GM10266 (cell line): ENCODE data around the gene BRINP3.
"Not testable (repeated sequence)": the region's sequence is repeated elsewhere in the genome, so short reads cannot be mapped to it uniquely, and the experiment has no call there.

Experiments used
- DNase-seq: peaks from one replicate; pipeline ENCODE4 v3.0.0; 2012; ENCODE audit errors: extremely low spot score
- TF ChIP-seq, protein P1 (sequence below): IDR thresholded peaks from 2 replicates; pipeline ENCODE4 v1.5.1; 2012; ENCODE audit warnings: mild to moderate bottlenecking, low read depth; ENCODE audit not compliant: control insufficient read depth, insufficient read depth; ENCODE audit errors: missing control alignments

The BRINP3 gene

DNA sequence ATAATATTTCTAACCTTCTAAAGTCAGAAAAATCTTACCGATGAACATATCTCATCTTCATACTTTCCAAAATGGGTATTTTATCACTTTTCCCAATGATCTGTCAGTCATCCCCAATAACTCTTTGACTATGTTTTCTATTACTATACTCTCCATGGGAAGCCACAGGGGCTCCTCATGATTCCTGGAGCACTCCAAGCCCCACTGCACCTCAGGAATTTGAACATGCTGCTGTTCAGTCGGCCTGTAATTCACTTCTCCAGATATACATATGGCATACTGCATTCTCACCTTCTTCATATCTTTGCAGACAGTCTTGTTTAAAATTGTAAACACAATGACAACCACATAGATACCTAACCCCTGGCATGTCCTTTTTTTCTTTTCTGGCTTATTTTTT is 333.0 kb downstream of the BRINP3 start:
- DNase-seq: no peak
- TF ChIP-seq, protein P1, sequence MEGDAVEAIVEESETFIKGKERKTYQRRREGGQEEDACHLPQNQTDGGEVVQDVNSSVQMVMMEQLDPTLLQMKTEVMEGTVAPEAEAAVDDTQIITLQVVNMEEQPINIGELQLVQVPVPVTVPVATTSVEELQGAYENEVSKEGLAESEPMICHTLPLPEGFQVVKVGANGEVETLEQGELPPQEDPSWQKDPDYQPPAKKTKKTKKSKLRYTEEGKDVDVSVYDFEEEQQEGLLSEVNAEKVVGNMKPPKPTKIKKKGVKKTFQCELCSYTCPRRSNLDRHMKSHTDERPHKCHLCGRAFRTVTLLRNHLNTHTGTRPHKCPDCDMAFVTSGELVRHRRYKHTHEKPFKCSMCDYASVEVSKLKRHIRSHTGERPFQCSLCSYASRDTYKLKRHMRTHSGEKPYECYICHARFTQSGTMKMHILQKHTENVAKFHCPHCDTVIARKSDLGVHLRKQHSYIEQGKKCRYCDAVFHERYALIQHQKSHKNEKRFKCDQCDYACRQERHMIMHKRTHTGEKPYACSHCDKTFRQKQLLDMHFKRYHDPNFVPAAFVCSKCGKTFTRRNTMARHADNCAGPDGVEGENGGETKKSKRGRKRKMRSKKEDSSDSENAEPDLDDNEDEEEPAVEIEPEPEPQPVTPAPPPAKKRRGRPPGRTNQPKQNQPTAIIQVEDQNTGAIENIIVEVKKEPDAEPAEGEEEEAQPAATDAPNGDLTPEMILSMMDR: no peak

DNA sequence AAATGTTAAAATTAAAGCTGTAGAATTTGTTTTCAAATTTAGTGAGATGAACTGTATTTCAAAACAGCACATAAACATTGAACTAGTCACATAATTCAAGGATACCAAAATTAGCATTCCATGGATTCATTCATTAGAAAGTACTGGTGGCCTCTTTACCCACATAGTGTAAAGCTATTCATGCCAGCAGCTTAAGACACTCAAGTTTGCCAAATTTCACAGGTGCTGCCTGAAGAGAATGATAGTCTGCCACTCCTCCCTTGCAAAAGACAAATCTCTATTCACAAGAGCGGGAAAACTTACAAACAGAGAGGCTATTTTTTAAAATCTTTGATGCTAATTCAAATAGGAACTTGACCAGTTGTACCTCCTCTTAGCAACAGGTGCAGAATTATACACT is 337.0 kb downstream of the BRINP3 start:
- TF ChIP-seq, protein P1: no peak
- no peak for DNase-seq

DNA sequence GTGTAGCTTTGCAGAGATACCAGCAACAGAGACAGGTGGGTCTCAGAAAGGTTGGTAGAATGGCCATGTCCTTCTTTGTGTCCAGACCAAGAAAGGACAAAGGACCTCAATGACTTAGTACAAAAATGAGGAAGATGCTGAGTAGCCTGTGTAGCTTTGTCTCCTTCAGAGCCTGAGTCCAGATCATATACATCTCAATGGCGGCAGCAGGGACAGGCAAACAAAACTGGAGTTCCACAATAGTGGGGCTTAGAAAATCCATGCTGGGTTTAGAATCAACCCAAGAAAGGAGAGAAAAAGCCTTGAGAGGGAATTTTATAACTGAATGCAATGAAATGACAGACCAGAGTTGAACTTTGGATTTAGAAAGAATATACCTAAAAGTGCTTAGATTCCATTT is 339.0 kb downstream of the BRINP3 start:
- DNase-seq: no peak
- TF ChIP-seq, protein P1: no peak

DNA sequence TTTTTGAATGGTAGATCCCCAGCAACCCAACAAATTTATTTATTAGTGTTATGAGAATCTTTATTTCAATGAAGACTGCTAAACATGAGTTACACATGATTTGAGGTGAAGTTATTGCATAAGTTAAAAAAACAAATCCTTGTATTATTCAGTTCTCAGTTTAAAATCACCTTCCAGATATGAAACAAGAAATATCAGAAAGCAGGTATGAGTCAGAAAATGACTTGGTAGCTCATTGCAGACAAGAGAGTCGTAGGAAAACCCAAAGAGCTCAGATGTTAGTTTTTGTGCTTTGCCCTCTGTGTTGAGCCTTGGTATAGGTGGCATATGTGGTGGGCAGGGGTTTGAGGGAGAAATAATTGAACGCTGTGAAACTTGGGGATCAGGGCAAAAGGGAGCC is 339.4 kb downstream of the BRINP3 start:
- DNase-seq: no peak
- TF ChIP-seq, protein P1: no peak

DNA sequence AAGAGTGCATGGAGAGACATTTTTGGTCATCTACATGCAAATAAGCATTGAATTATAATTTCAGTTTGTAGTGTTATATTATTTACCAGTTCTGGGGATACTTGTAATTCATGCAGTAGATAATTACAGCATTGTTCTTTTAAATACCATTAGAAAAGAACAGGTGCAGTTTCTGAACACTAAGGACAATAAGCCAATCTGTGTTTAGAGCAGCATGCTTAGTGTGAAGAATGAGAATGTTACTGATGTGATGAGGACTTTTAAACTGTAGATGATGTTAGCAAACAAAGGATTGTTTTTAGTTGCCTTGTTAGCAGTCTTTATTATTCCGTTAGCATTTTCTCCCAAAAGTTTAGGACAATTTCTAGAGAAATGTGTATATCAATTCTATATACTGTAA is 348.3 kb downstream of the BRINP3 start:
- DNase-seq: no peak
- TF ChIP-seq, protein P1: no peak

DNA sequence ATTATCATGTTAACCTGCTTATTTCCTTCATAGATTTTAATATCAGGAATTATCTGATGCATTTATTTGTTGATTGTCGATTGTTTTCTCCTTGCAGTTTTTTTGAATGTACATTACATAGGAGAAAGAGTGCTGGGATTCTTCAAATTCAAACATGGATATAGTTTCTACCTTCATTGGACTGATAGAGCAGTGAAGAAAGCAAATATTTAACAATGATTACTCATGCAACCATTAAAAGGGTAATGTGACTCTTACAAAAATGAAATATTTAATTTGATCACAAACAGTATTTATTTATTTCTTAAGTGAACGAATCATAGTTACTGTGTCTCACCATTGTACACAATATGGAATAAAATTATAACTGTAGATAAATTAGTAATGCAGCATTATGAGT is 350.9 kb downstream of the BRINP3 start:
- TF ChIP-seq, protein P1: no peak
- DNase-seq: no peak

DNA sequence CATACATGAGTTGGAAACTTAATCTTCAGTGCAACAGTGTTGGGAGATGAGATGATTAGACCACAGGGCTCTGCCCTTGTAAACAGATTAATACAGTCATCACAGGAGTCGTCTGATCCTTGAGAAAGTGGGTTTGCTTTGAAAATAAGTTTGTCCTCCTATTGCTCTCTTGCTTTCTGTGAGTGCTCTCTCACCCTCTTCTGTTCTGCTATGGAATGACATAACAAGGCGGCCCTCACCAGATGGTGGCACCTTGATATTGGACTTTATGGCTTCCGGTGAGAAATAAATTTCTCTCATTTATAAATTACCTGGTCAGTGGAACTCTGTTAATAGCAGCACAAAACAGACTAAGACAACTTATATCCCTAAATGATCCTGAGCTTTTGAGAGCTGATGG is 353.6 kb downstream of the BRINP3 start:
- DNase-seq: no peak
- TF ChIP-seq, protein P1: no peak

DNA sequence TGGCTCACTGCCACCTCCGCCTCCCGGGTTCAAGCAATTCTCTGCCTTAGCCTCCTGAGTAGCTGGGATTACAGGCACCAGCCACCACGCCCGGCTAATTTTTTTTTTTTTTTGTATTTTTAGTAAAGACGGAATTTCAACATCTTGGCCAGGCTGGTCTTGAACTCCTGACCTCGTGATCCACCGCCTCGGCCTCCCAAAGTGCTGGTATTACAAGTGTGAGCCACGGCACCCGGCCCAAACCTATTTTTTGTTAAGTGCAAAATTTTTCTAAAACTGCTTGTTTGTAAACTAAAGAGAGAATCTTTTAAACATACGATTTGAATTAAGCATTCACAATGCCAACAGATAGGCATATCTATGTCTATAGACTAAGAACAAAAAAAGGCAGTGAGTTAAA is 357.1 kb downstream of the BRINP3 start:
- DNase-seq: not testable (repeated sequence)
